Neural progenitor cell (in vitro differentiated cells): ENCODE data around the gene KRTAP10-9. TPM values are rescaled to one million over a fixed set of nuclear protein-coding genes. Genes with fewer than 3 reads are reported as not detected.

Experiments used
- DNase-seq: peaks from one replicate; pipeline ENCODE4 v3.0.0-alpha.2; 2016; ENCODE audit warnings: low spot score
- H2AFZ ChIP-seq: fragments of 200-600 bp; sonication (generic); replicated peaks from 2 replicates; pipeline ENCODE4 v1.6.1; 2016; ENCODE audit warnings: antibody characterized with exemption
- H3F3A ChIP-seq: fragments of 200-600 bp; sonication (generic); 2 replicates; pipeline ENCODE4 v1.6.1; 2016; ENCODE audit warnings: antibody characterized with exemption, low read depth
- H3K27ac ChIP-seq: fragments of 200-600 bp; sonication (generic); 2 replicates; pipeline ENCODE4 v1.5.1; 2016; ENCODE audit warnings: mild to moderate bottlenecking
- H3K27me3 ChIP-seq: fragments of 200-600 bp; sonication (generic); 2 replicates; pipeline ENCODE4 v1.6.1; 2016; ENCODE audit warnings: mild to moderate bottlenecking, moderate library complexity
- H3K36me3 ChIP-seq: fragments of 200-600 bp; sonication (generic); 2 replicates; pipeline ENCODE4 v1.5.1; 2016
- H3K4me1 ChIP-seq: fragments of 200-600 bp; sonication (generic); 2 replicates; pipeline ENCODE4 v1.6.1; 2016; ENCODE audit warnings: mixed run types
- H3K4me2 ChIP-seq: fragments of 200-600 bp; sonication (generic); 2 replicates; pipeline ENCODE4 v1.6.1; 2016
- H3K4me3 ChIP-seq: fragments of 200-600 bp; sonication (generic); 2 replicates; pipeline ENCODE4 v1.5.1; 2016
- H3K79me2 ChIP-seq: fragments of 200-600 bp; sonication (generic); 2 replicates; pipeline ENCODE4 v1.6.1; 2016; ENCODE audit warnings: low read depth
- H3K9ac ChIP-seq: fragments of 200-600 bp; sonication (generic); 2 replicates; pipeline ENCODE4 v1.6.1; 2016
- H3K9me3 ChIP-seq: fragments of 200-600 bp; sonication (generic); 2 replicates; pipeline ENCODE4 v1.5.1; 2016; ENCODE audit warnings: low read depth
- H4K20me1 ChIP-seq: fragments of 200-600 bp; sonication (generic); 2 replicates; pipeline ENCODE4 v1.6.1; 2016; ENCODE audit warnings: low read depth
- H3K27ac Mint-ChIP-seq: 3 replicates; pipeline ENCODE4 v1.8.0; 2021; ENCODE audit warnings: mixed read lengths
- H3K27me3 Mint-ChIP-seq: 2 replicates; pipeline ENCODE4 v1.8.0; 2022; ENCODE audit warnings: low read depth, mild to moderate bottlenecking, inconsistent platforms, moderate library complexity, mixed read lengths; ENCODE audit not compliant: insufficient read depth
- H3K36me3 Mint-ChIP-seq: 3 replicates; pipeline ENCODE4 v1.8.0; 2021; ENCODE audit warnings: mixed read lengths
- H3K4me1 Mint-ChIP-seq: 3 replicates; pipeline ENCODE4 v1.8.0; 2021; ENCODE audit warnings: mixed read lengths
- H3K4me3 Mint-ChIP-seq: 3 replicates; pipeline ENCODE4 v1.8.0; 2021; ENCODE audit warnings: mild to moderate bottlenecking, moderate library complexity, mixed read lengths
- H3K9me3 Mint-ChIP-seq: 3 replicates; pipeline ENCODE4 v1.8.0; 2020; ENCODE audit warnings: mixed read lengths
- CTCF ChIP-seq: fragments of 200-600 bp; sonication (generic); IDR thresholded peaks from 2 replicates; pipeline ENCODE4 v1.5.1; 2017; ENCODE audit warnings: antibody characterized with exemption, mild to moderate bottlenecking
- EZH2 ChIP-seq: fragments of 200-600 bp; sonication (generic); IDR thresholded peaks from 2 replicates; pipeline ENCODE4 v1.6.1; 2017; ENCODE audit warnings: antibody characterized with exemption, mild to moderate bottlenecking, moderate library complexity
- EZH2phosphoT487 ChIP-seq: fragments of 200-600 bp; sonication (generic); IDR thresholded peaks from 2 replicates; pipeline ENCODE4 v1.6.1; 2017; ENCODE audit warnings: antibody characterized with exemption
- total RNA-seq: library from RNA; depleted of rRNA; stranded (reverse); fragments of >200 nt; gene quantifications from 2 replicates; pipeline ENCODE4 v1.2.3, GENCODE V29; 2015; ENCODE audit warnings: low replicate concordance

The KRTAP10-9 gene
- total RNA-seq, 1 donor from 2014 or later, result not detected

- H3K27me3 Mint-ChIP-seq, result peaks cover 7% of the 10 kb centered on the region
These were observed 24.4 kb upstream of the KRTAP10-9 start for GRCh38 chr21:44602463-44602850.

GRCh38 chr21:44603109-44603875, 23.6 kb upstream of the KRTAP10-9 start:
- Histone ChIP-seq H3K9ac (no peak overlapping the region), H3K4me3 (no peak overlapping the region), H3K36me3 (no peaks in the 10 kb centered on the region), H3K9me3 (peaks cover 3% of the 10 kb centered on the region), H3K27me3 (no peaks in the 10 kb centered on the region), H2AFZ (no peak overlapping the region), H4K20me1 (no peaks in the 10 kb centered on the region), H3K27ac (no peak overlapping the region), H3K79me2 (no peaks in the 10 kb centered on the region), H3K4me1 (peaks cover 15% of the 10 kb centered on the region), H3F3A (peaks cover 12% of the 10 kb centered on the region), H3K4me2 (no peak overlapping the region)
- Mint-ChIP-seq H3K36me3 (no peaks in the 10 kb centered on the region), H3K27ac (no peak overlapping the region), H3K9me3 (peaks cover 5% of the 10 kb centered on the region), H3K4me1 (peaks cover 6% of the 10 kb centered on the region), H3K27me3 (peaks cover 7% of the 10 kb centered on the region), H3K4me3 (no peak overlapping the region)
- no peak for TF ChIP-seq CTCF
- TF ChIP-seq EZH2phosphoT487, result no peak
- no peak for TF ChIP-seq EZH2
- DNase-seq, result no peak

More at GRCh38 chr21:44602463-44602850, 24.4 kb upstream of the KRTAP10-9 start:
- no peaks in the 10 kb centered on the region for H3K27me3 ChIP-seq
- H3K4me1 ChIP-seq, result peaks cover 22% of the 10 kb centered on the region
- no peak overlapping the region for H3K4me2 ChIP-seq
- H2AFZ ChIP-seq, result no peak overlapping the region
- no peak overlapping the region for H3K27ac ChIP-seq
- no peak overlapping the region for H3K4me3 ChIP-seq
- H3K9ac ChIP-seq, result no peak overlapping the region
- Mint-ChIP-seq H3K9me3 (peaks cover 5% of the 10 kb centered on the region), H3K4me3 (no peak overlapping the region), H3K27ac (no peak overlapping the region), H3K36me3 (no peaks in the 10 kb centered on the region), H3K4me1 (peaks cover 9% of the 10 kb centered on the region)
- peaks cover 20% of the 10 kb centered on the region for H3F3A ChIP-seq
- peaks cover 3% of the 10 kb centered on the region for H3K9me3 ChIP-seq
- no peaks in the 10 kb centered on the region for H3K36me3 ChIP-seq
- H4K20me1 ChIP-seq, result no peaks in the 10 kb centered on the region
- H3K79me2 ChIP-seq, result no peaks in the 10 kb centered on the region
- TF ChIP-seq EZH2, result no peak
- TF ChIP-seq CTCF, result no peak
- TF ChIP-seq EZH2phosphoT487, result no peak
- DNase-seq, result no peak

GRCh38 chr21:44603911-44604310, 23.0 kb upstream of the KRTAP10-9 start:
- TF ChIP-seq EZH2phosphoT487 (no peak), EZH2 (no peak), CTCF (no peak)
- Histone ChIP-seq H3K27ac (no peak overlapping the region), H3K4me2 (no peak overlapping the region), H3K4me1 (peaks cover 10% of the 10 kb centered on the region), H3K27me3 (no peaks in the 10 kb centered on the region), H3K9me3 (no peaks in the 10 kb centered on the region), H3K4me3 (no peak overlapping the region), H2AFZ (no peak overlapping the region), H4K20me1 (no peaks in the 10 kb centered on the region), H3K36me3 (no peaks in the 10 kb centered on the region), H3F3A (peaks cover 6% of the 10 kb centered on the region), H3K79me2 (no peaks in the 10 kb centered on the region), H3K9ac (no peak overlapping the region)
- H3K27me3 Mint-ChIP-seq, result peaks cover 7% of the 10 kb centered on the region
- peaks cover 5% of the 10 kb centered on the region for H3K9me3 Mint-ChIP-seq
- H3K27ac Mint-ChIP-seq, result no peak overlapping the region
- no peaks in the 10 kb centered on the region for H3K36me3 Mint-ChIP-seq
- H3K4me3 Mint-ChIP-seq, result no peak overlapping the region
- no peak for DNase-seq
- H3K4me1 Mint-ChIP-seq, result peaks cover 6% of the 10 kb centered on the region
